HCT116 (cell line): ENCODE results near the gene CD34. TPM values are rescaled to one million over a fixed set of nuclear protein-coding genes. Genes with fewer than 3 reads are reported as not detected.

Experiments
- ATAC-seq: fragments of 200-7000 bp; cut with Tn5 transposase; 2 replicates; pipeline ENCODE4 v1.9.1; 2020; ENCODE audit warnings: mild to moderate bottlenecking, moderate library complexity
- BruUV-seq: library from RNA; stranded (reverse); fragments of 400-500 nt; replicated peaks from 2 replicates; lab custom pipeline; 2021; lab: Mats Ljungman, UMichigan
- CTCF ChIA-PET: fragments of 300-600 bp; sonication (Branson Sonifier 250); formaldehyde crosslinking; loops from one replicate; lab custom pipeline; 2021; ENCODE audit warnings: antibody characterized with exemption; lab: Charles Lee
- POLR2A ChIA-PET: fragments of 300-600, 350-600 bp; sonication (Branson Sonifier 250); formaldehyde crosslinking; loops from one replicate; lab custom pipeline; 2021; ENCODE audit warnings: antibody characterized with exemption; lab: Charles Lee
- RAD21 ChIA-PET, 2 experiments: fragments of 300-600 bp; sonication (Branson Sonifier 250); formaldehyde crosslinking; loops; one replicate each; lab custom pipeline; 2023; ENCODE audit warnings: low total read pairs in 2 of 2; ENCODE audit not compliant: uncharacterized antibody in 2 of 2, unreplicated experiment in 2 of 2, low non-redundant PET in 1 of 2; lab: Charles Lee
- DNase-seq: peaks from one replicate; pipeline ENCODE4 v3.0.0-alpha.2; 2010; ENCODE audit warnings: low read depth, low spot score
- H2AFZ ChIP-seq: fragments of 200-600 bp; shearing (Covaris generic), sonication (generic); 2 replicates; pipeline ENCODE4 v1.6.1; 2017; ENCODE audit warnings: low read depth, mixed run types, mixed read lengths, antibody characterized with exemption, low read length; ENCODE audit not compliant: poor library complexity, severe bottlenecking
- H3K27ac ChIP-seq: 2 replicates; pipeline ENCODE4 v1.5.1; 2012; ENCODE audit warnings: low read depth, low read length
- H3K27me3 ChIP-seq: fragments of 200-600 bp; sonication (generic); 2 replicates; pipeline ENCODE4 v1.6.1; 2016; ENCODE audit warnings: mixed run types, low read length, mixed read lengths; ENCODE audit not compliant: insufficient read depth
- H3K36me3 ChIP-seq, 2 experiments: fragments of 200-500 bp in 1 of 2; fragments of 200-600 bp in 1 of 2; sonication (Bioruptor generic) in 1 of 2; sonication (generic) in 1 of 2; 2 replicates each; pipeline versions ENCODE4 v1.5.1 to v1.6.1; 2014 to 2016; ENCODE audit warnings: low read length in 2 of 2, inconsistent platforms in 1 of 2, mixed read lengths in 1 of 2, mixed run types in 1 of 2; ENCODE audit not compliant: insufficient read depth in 2 of 2, control insufficient read depth in 1 of 2
- H3K4me1 ChIP-seq, 2 experiments: fragments of 200-600 bp in 1 of 2; sonication (generic) in 1 of 2; 2 replicates each; pipeline versions ENCODE4 v1.5.1 to v1.6.1; 2012 to 2017; ENCODE audit warnings: low read length in 2 of 2, inconsistent platforms in 1 of 2, mild to moderate bottlenecking in 1 of 2, mixed read lengths in 1 of 2, mixed run types in 1 of 2, moderate library complexity in 1 of 2; ENCODE audit not compliant: insufficient read depth in 2 of 2, control insufficient read depth in 1 of 2
- H3K4me2 ChIP-seq: fragments of 200-600 bp; sonication (generic); 2 replicates; pipeline ENCODE4 v1.6.1; 2017; ENCODE audit warnings: mixed run types, low read length, mixed read lengths
- H3K4me3 ChIP-seq, 2 experiments: fragments of 200-600 bp in 1 of 2; sonication (generic) in 1 of 2; replicated peaks in 1 of 2; 2 replicates each; pipeline ENCODE4 v1.5.1; 2011 to 2016; ENCODE audit warnings: low read length in 2 of 2, control low read depth in 1 of 2, low read depth in 1 of 2, mild to moderate bottlenecking in 1 of 2, mixed read lengths in 1 of 2, mixed run types in 1 of 2
- H3K79me2 ChIP-seq: fragments of 200-600 bp; sonication (generic); 2 replicates; pipeline ENCODE4 v1.6.1; 2017; ENCODE audit warnings: mild to moderate bottlenecking, mixed run types, low read length, moderate library complexity, mixed read lengths; ENCODE audit not compliant: insufficient read depth
- H3K9ac ChIP-seq: fragments of 200-600 bp; sonication (generic); 2 replicates; pipeline ENCODE4 v1.6.1; 2016; ENCODE audit warnings: low read length, mixed read lengths
- H3K9me2 ChIP-seq: fragments of 200-600 bp; sonication (generic), shearing (Covaris generic); 2 replicates; pipeline ENCODE4 v1.6.1; 2017; ENCODE audit warnings: mixed run types, mild to moderate bottlenecking, moderate library complexity; ENCODE audit not compliant: insufficient read depth
- H3K9me3 ChIP-seq, 2 experiments: fragments of 200-500 bp in 1 of 2; fragments of 200-600 bp in 1 of 2; sonication (Bioruptor generic) in 1 of 2; sonication (generic) in 1 of 2; 2 replicates each; pipeline ENCODE4 v1.6.1; 2014 to 2017; ENCODE audit warnings: low read length in 2 of 2, mixed read lengths in 2 of 2, inconsistent platforms in 1 of 2, low read depth in 1 of 2, mild to moderate bottlenecking in 1 of 2, mixed run types in 1 of 2, moderate library complexity in 1 of 2; ENCODE audit not compliant: control insufficient read depth in 1 of 2, insufficient read depth in 1 of 2
- H4K20me1 ChIP-seq: fragments of 200-600 bp; sonication (generic), shearing (Covaris generic); 2 replicates; pipeline ENCODE4 v1.6.1; 2017; ENCODE audit warnings: mixed run types, mild to moderate bottlenecking, moderate library complexity; ENCODE audit not compliant: insufficient read depth
- ATF3 ChIP-seq: IDR thresholded peaks from 2 replicates; pipeline ENCODE4 v1.6.1; 2012
- CBX3 ChIP-seq: IDR thresholded peaks from 2 replicates; pipeline ENCODE4 v1.6.1; 2012; ENCODE audit warnings: low read depth
- CEBPB ChIP-seq: IDR thresholded peaks from 2 replicates; pipeline ENCODE4 v1.6.1; 2012; ENCODE audit warnings: low read depth
- CTCF ChIP-seq, 3 experiments: fragments of 200-600 bp in 1 of 3; sonication (generic) in 1 of 3; IDR thresholded peaks in 2 of 3; conservative IDR thresholded peaks in 1 of 3; 2 replicates each; pipeline ENCODE4 v1.5.1; 2012 to 2017; ENCODE audit warnings: low read depth in 2 of 3, low read length in 2 of 3, antibody characterized with exemption in 1 of 3, borderline replicate concordance in 1 of 3, control low read depth in 1 of 3, mild to moderate bottlenecking in 1 of 3, mixed read lengths in 1 of 3, mixed run types in 1 of 3, moderate library complexity in 1 of 3; ENCODE audit not compliant: insufficient read depth in 1 of 3
- ELF1 ChIP-seq: IDR thresholded peaks from 2 replicates; pipeline ENCODE4 v1.6.1; 2012; ENCODE audit warnings: low read depth, borderline replicate concordance
- EZH2phosphoT487 ChIP-seq: fragments of 200-600 bp; IDR thresholded peaks from 2 replicates; pipeline ENCODE4 v1.6.1; 2018; ENCODE audit warnings: antibody characterized with exemption, borderline replicate concordance
- JUND ChIP-seq: IDR thresholded peaks from 2 replicates; pipeline ENCODE4 v1.6.1; 2012
- POLR2AphosphoS5 ChIP-seq: IDR thresholded peaks from 2 replicates; pipeline ENCODE4 v1.6.1; 2011; ENCODE audit warnings: mild to moderate bottlenecking, low read depth, low read length, moderate library complexity
- REST ChIP-seq: IDR thresholded peaks from 2 replicates; pipeline ENCODE4 v1.6.1; 2012; ENCODE audit warnings: low read depth
- SP1 ChIP-seq: IDR thresholded peaks from 2 replicates; pipeline ENCODE4 v1.6.1; 2012; ENCODE audit warnings: low read depth
- SRF ChIP-seq: IDR thresholded peaks from 2 replicates; pipeline ENCODE4 v1.6.1; 2012; ENCODE audit warnings: low read depth
- TCF7L2 ChIP-seq: IDR thresholded peaks from 2 replicates; pipeline ENCODE4 v1.7.0; 2011; ENCODE audit warnings: borderline replicate concordance, inconsistent platforms; ENCODE audit not compliant: insufficient read depth, insufficient read length; ENCODE audit errors: extremely low read depth
- YY1 ChIP-seq: IDR thresholded peaks from 2 replicates; pipeline ENCODE4 v1.6.1; 2011; ENCODE audit warnings: low read length, low read depth, moderate library complexity, mild to moderate bottlenecking; ENCODE audit not compliant: insufficient replicate concordance; ENCODE audit errors: extremely low read depth
- ZBTB33 ChIP-seq: IDR thresholded peaks from 2 replicates; pipeline ENCODE4 v1.6.1; 2011; ENCODE audit warnings: mild to moderate bottlenecking, low read length, moderate library complexity; ENCODE audit not compliant: insufficient replicate concordance; ENCODE audit errors: extremely low read depth
- ZFX ChIP-seq: fragments of 450-650 bp; IDR thresholded peaks from 2 replicates; pipeline ENCODE4 v1.6.1; 2017
- ZNF274 ChIP-seq: fragments of 200-500 bp; sonication (Bioruptor generic); IDR thresholded peaks from 2 replicates; pipeline ENCODE4 v1.6.1; 2014; ENCODE audit warnings: mild to moderate bottlenecking, low read depth, low read length, inconsistent platforms
- intact Hi-C: fragments of 100-400 bp; cut with micrococcal nuclease; formaldehyde crosslinking; loops from 2 replicates; pipeline ENCODE4 v1.10.0; 2022
- total RNA-seq: library from RNA; stranded (reverse); gene quantifications from one replicate; pipeline ENCODE4 v1.2.1, GENCODE V29; 2021; ENCODE audit not compliant: unreplicated experiment

The CD34 gene
- total RNA-seq, 1 experiment from 2014 or later = 0.07 TPM

GRCh38 chr1:207866471-207867135, 44.3 kb downstream of the CD34 start:
- Histone ChIP-seq H3K9ac (no peak overlapping the region), H3K9me3 (no peaks in the 10 kb centered on the region), H3K4me3 (no peak overlapping the region), H3K4me1 (peaks cover 2 to 20% of the 10 kb centered on the region in 2 experiments; a peak in 2 of 4 replicates), H2AFZ (no peak overlapping the region), H3K9me2 (no peaks in the 10 kb centered on the region), H3K4me2 (no peak overlapping the region), H3K36me3 (peaks cover 0 to 6% of the 10 kb centered on the region in 2 experiments; a peak in 1 of 4 replicates), H4K20me1 (no peaks in the 10 kb centered on the region), H3K27ac (no peak overlapping the region), H3K27me3 (no peaks in the 10 kb centered on the region), H3K79me2 (peaks cover 16% of the 10 kb centered on the region)
- CTCF ChIA-PET = no interaction called here
- POLR2A ChIA-PET = no interaction called here
- ATAC-seq = no peak
- BruUV-seq = TSS peak; percentile 16
- no peak for TF ChIP-seq POLR2AphosphoS5
- no peak for TF ChIP-seq ZBTB33
- no peak for TF ChIP-seq REST
- TF ChIP-seq JUND = no peak
- no peak for TF ChIP-seq ATF3
- TF ChIP-seq ZNF274 = no peak
- no peak for TF ChIP-seq CBX3
- TF ChIP-seq YY1 = no peak
- TF ChIP-seq CEBPB = no peak
- TF ChIP-seq SRF = no peak
- no peak for TF ChIP-seq ZFX
- TF ChIP-seq ELF1 = no peak
- no peak for TF ChIP-seq EZH2phosphoT487
- TF ChIP-seq CTCF (IDR thresholded peaks at IDR 0.05 in 2 of 3, conservative IDR thresholded peaks at IDR 0.05 in 1 of 3; ENCODE audit: borderline replicate concordance in 1 of 3, insufficient read depth in 1 of 3, low read depth in 2 of 3, low read length in 2 of 3) = no peak
- no peak for TF ChIP-seq SP1
- no peak for TF ChIP-seq TCF7L2
- RAD21 ChIA-PET = no interaction called here
- intact Hi-C loops = no loop called here
- no peak for DNase-seq
